Activated T-helper 9 cell treated with anti-CD3 and anti-CD28 coated beads, Interleukin-2, amount 50 U/mL, for 16 hours (primary cell): Measurements from ENCODE around the gene TCAIM.

ENCODE experiments used
- DNase-seq: peaks from one replicate; pipeline ENCODE4 v3.0.0-alpha.2; 2020; ENCODE audit warnings: low read depth

Gene TCAIM, protein sequence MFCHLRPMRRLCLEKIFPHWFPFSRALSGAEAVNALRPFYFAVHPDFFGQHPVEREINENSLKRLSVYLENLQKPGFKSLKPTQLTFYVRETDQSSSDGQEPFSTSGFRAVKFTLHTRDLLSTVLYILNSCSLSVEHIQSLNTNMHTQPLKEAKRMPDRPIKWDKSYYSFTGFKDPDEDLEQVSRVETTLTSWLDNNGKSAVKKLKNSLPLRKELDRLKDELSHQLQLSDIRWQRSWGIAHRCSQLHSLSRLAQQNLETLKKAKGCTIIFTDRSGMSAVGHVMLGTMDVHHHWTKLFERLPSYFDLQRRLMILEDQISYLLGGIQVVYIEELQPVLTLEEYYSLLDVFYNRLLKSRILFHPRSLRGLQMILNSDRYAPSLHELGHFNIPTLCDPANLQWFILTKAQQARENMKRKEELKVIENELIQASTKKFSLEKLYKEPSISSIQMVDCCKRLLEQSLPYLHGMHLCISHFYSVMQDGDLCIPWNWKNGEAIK

DNA sequence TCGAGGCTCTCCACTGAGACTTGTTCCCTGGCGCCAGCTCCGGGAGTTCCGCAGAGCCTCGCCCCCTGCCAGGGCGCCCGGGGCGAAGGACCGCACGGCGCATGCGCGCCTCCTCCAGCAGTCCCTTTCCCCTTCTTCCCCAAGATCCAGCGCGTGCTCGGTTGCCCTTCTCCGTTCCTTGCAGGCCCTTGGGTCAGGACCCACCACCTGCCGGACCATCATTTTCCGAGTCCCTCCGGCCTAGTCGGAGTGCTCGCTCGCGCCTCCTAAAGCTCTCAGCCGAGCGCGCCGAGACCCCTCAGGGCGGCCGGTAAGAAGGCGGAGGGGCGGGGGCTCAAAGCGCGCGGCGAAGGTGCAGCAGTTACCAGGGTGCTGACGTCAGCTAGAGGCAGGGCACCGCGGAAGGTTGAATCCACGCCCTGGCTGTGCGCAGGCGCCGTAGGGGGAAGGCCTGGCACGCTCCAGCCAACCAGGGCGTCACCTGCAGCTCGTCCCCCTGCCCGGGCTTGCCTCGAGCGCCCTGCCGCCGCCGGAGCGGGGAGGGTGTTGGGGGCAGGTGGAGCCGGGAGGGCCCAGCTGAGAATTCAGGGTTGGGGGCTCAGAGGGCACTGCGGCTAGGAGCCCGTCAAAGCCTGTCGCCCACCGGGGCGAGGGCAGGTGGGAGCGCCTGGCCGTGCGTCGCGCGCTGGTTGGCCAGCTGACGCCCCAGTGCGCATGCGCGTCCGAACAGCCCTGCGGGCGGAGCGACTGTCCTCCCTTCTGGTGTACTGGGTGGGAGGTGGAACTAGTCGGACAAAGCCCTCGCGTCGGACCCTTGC, at the start of gene TCAIM:
Gene TCAIM (plus strand): TSS at position 757 of the 818 bp plus-strand sequence. CDS start 16,017 bp downstream, outside the sequence.
- peak; percentile 99 for DNase-seq

DNA sequence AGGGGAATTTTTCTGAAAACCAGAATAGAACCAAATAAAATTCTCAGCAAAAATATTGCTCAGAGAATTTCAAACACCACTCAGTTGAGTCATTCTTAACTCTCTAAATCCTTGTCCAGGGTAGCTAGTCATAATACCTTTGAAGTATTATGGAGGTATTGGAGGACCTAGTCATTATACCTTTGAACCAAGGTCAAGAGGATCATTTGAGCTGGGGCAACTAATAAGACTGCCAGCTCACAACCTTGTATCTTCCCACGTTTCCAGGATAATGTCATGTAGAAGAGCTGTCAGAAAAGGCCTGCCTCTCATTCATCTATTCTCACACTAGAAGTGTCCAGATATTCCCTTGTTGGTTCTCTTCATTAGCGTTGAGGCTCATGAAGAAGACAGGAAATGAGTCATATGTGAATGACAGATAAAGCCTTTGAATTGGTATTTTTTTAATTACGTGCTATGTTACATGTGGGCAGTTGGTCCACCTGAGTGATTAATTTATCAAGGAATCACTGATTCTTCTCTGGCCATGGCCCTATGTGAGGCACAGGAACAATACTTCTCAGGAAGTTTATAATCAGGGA, 48.6 kb upstream of the TCAIM start:
- no peak for DNase-seq

DNA sequence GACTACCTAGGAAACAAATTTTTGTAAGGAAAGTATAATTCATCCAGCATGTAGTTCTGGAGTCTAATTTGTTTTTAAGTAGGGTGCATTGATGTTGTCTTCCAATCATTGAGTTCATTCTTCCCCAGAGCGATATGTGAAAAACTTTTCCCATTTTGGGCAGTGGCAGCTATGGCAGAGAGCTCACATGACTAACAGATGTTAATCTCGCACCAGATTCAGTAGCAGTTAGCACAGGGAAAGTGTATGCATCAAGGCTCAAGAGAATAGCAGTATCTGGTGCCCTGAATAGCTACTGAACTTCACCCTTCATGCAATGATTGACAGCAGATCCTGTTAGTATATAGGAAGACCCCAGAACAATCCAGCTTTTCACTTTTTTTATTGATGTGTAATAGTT, 46.3 kb upstream of the TCAIM start:
- no peak for DNase-seq

DNA sequence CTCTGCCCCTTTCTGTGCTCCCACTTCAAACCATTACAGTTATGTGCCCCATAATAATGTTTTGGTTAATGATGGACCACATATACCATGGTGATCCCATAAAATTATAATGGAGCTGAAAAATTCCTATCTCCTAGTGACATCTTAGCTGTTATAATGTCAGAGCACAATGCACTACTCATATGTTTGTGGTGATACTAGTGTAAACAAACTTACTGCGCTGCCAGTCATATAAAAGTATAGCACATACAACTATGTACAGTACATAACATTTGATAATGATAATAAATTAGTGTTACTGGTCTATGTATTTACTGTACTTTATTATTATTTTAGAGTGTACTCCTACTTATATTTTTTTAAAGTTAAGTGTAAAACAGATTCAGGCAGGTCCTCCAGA, 45.6 kb upstream of the TCAIM start:
- DNase-seq = no peak

DNA sequence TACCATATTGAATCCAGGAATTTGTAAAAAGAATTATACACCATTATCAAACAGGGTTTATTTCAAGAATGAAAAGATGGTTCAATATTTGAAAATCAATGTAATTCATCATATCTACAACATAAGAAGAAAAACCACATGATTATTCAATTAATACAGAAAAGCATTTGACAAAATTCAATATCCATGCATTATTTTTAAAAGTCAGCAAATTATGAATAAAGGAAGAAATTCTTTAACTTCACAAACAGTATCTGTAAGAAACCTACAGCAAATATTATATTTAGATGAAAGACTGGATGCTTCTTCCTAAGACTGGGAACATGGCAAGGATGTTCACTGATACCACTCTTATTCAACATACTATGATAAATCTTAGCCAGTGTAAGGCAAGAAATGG, 41.3 kb upstream of the TCAIM start:
- DNase-seq = no peak

DNA sequence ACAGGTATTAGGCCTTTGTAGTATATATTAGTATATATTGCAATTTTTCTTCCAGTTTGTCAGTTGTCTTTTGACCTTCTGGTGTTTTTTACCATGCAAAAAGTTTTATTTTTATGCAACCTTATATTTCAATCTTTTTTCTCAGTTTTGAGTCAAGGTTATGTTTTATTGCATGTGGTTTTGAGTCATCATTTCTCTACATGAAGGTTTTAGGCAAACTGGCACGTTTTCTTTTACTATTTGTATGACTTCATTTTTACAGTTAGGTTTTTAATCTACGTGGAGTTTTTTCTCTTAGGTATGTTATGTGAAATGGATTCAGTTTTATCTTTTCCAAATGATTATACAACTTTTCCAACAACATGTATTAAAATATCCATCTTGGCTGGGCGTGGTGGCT, 36.8 kb upstream of the TCAIM start:
- DNase-seq = no peak

DNA sequence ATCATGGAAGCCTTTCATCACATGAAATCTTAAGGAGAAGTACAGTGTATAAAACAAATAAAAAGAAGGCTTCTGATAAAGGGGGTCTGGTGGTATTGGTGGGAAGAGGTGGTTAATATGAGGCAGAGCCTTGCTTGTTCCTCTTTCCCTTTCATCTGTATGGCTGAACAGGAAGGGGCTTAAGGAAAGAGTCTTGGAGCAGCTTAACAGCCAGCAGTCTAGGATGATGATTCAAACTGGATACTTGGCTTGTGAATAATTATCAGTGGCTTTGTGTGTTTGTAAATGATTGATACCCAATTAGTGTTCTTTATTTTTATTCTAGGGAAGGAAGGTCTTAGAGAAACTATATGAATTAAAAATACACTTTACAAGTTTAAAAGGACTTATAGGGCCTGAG, 29.1 kb upstream of the TCAIM start:
- no peak for DNase-seq

DNA sequence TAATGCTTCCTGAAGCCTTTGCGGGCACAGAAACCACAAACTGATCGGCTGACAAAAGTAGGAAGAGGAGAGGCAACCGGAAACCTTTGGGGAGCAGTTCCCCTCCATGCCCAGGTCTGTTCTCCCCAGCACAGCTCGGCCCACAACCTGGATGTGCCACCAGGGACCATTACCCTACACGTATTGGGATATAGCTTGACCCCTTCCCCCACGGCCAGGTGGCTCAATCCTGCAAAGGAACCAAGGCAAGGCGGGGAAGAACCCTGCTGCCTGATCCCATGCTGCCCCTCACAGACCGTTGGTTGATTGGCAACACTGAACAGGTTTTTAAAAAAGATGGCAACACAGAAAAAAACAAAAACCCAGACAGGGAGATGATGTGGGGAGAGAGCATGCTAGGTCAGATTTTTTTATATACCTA, 19.7 kb upstream of the TCAIM start:
- DNase-seq = no peak

DNA sequence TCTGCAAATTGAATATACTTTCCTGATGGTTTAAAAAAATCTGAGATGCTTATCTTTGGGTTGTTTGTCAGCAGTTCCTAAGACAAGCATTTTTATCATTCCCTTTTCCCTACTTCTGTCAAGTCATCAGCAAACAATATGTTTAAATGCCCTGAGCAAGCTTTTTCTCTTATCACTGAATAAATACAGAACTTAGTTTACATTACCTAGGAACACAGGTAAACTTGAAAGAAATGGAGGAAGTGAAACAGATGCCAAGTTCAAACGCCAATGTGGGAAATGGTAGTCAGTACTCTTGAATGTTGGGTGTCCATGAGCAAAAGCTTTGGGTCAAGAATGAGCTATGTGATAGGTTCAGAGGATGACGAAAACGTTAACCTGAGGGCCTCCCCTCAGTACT, 17.2 kb upstream of the TCAIM start:
- DNase-seq = no peak

DNA sequence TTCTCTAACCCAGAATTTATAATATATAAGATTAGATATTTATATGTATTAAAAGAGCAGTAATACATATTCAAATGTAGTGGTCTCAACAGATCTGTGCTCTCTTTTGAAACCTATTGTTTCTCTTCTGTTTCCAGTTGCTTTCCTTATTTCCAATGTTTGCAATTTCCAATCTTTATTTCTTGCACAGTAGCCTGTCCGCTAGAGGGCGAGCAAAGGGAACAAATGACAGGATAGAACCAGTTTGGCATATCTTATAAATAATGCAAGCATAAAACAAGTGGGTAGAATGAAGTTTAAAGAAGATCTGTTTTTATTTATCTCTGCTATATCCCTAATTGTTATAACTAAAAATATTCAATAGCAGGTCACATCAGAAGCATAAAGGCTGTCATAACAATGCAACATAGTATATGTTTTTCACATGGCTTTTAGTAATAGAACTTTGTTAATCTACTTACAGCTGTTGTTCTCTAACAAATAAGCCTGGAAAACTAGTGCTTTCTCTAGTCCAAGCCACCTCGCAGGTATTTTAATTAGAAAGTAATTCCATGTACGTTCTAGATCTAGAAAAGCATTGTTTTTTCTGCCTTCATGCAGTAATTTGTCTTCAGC, 15.1 kb upstream of the TCAIM start:
- no peak for DNase-seq

DNA sequence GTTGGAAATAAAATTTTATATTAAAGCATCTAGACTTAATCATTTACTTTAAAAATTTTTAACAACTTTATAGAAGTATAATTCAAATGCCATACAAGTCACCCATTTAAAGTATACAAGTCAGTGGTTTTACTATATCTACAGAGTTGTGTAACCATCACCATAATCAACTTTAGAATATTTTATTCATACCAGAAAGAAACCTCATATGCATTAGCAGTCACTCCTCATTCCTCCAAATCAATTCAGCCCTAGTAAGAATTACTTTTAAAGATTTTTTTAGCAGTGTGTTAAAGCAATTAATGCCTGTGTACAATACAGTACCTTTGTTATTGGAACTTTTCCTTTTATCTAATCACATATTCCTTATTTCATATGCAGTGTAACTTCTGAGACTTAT, 14.0 kb upstream of the TCAIM start:
- no peak for DNase-seq

DNA sequence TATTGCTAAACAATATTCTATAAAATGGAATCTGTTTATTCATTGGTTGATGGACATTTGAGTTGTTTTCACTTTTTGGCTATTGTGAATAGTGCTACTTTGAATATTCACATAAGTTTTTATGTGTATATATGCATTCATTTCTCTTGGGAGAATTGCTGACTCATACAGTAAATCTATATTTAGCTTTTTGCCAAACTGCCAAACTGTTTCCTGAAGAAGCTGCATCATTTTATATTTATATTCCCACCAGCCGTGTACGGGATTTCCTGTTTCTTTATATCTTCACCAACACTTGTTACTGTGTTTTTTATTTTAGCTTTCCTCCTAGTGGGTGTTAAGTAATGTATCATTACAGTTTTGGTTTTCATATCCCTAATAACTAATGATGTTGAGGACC, 12.5 kb upstream of the TCAIM start:
- DNase-seq = no peak

DNA sequence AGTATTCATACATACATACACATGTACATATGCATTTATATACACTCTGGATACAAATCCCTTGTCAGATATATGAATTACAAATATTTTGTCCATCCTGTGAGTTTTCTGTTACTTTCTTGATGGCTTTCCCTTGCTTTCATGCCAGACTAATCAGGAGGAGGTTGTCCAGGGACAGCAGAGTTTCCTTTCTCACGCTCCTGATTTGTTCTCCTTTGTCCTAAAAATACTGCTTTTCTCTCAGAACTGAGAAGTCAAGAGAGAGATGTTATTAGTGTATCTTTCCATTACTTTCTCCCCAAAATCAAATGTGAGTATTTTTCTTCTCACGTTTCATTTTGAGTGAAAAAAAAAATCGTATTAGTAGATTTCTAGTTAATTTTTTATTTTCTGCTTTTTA, 12.1 kb upstream of the TCAIM start:
- no peak for DNase-seq

DNA sequence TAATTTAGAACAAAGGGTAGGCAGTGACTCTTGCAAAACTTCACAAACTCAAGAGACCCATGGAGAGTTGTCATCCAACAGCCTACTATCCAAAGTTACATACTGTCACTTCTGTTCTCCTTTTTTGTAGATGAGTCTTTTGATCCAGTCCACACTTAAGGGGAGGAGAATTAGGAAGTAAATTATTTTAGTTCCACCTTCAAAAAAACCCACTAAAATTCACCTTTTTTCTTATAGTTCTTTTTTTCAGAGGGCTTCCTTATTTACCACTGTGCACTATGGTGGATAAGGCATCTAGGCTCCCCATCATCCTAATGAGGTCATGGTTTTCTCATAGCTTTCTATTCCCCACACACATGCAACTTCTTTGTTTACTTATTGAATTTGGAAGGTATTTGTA, 8.6 kb upstream of the TCAIM start:
- no peak for DNase-seq

DNA sequence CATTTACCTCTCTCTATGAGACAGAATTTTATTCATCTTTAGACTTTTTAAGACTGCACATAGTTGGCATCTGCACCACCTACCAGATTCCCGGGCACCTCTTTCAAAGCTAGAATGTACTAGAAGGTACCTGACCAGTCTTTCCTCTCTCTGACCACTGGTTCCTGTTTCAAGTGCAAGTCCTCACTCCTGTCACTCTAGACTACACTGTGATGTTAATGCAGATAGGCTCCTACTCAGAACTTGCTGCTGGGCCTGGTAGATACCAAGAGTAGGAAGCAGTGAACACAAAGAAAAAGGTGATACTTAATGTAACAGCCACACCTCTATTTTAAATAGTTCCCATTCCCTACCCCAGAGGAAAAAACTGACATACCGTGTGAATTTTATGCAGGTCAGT, 8.1 kb upstream of the TCAIM start:
- no peak for DNase-seq

DNA sequence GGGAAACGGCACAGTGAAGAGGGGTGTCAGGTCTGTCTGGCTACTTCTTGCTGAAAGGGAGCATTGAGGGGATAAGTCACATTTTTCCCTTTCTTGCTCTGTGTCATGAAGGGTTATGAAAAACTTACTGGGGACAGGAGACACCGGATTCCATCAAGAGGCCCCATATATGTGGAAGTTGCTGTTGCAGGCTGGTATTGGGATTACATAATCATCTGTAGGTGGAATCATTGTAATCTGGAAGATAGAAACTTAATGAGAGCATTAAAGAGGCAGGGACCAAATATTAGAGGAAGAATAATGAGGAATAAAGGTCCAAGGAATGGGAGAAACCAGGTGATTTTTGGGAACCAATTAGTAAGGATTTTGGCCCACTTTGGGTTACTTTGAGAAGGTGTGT, 4.2 kb upstream of the TCAIM start:
- no peak for DNase-seq

DNA sequence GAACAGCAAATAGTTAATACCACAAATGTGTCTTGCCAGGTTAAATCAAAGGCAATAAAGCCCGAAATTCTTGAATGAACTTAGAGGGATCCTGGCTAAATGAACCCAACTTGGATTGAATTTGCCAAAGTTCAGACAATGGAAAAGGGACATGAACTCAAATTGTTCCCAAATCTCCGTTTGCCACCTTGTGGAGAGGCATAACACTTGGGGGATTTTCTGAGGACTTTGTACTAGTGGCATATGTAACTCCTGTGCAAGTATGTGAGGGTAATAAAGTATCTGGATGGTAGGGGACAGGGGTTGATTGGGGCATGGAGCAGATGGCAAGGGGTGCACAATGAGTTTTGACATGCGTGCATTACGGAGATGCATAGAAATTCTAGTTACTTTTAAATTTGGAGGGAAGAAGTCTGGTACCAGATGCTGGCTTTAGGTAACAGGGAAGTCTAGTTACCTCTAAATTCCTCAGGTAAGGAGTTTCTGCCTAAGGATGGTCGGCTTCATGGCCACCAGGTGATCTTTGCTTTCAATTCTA, 1.2 kb upstream of the TCAIM start:
- DNase-seq = no peak

DNA sequence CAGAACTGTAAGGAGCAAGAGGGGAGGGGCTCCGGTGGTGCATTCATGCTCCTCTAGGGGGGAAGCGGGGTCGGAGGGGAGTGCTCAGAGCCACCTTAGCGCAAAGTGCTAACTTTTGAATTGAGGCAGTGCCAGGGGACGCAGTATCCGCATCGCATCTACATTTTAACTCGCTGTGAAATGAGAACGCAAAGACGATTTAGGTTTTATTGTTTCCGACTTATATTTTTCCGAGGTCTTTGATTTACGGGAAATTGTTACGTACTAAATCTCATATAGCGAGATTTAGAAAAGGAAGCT, 212 bp downstream of the TCAIM start:
- no peak for DNase-seq

DNA sequence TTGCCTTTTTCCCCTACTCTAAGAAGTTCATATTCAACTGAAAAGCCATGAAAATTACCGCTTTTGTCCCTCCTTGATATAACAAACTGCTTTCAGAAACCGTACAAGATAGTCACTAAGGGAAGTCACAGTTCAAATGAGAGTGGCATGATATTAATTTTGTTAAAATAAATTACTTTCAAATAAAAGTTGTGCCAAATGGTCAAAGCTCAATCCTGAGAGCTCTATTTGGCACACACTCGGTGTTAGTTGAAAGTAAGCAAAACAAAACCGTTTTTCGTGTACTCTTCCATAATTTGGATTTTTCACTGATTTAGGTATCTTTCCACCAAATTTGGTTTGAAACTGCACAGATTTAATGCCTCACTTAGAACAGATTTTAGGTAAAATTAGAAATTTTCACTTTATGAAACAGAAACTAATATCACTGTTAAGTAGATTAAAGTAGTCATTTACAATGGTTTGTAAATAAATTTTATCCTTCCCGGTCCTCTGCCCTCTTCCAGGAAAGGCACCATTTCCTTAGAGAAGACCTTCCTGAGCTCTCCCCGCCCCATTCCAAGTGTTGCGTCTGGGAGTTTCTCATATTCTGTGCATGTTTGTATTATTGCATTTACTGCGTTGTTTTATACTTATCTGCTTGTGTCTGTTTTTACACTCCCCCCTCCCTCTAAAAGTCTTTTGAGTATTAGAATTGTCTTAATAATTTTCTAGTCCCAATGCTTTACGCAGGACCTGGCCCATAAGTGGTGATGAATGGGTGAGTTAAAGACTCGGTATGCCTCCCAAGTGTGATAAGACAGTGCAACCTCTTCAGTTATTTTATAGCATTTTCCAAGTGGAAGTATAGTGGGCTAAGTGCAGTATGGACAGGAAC, 853 bp downstream of the TCAIM start:
- no peak for DNase-seq

DNA sequence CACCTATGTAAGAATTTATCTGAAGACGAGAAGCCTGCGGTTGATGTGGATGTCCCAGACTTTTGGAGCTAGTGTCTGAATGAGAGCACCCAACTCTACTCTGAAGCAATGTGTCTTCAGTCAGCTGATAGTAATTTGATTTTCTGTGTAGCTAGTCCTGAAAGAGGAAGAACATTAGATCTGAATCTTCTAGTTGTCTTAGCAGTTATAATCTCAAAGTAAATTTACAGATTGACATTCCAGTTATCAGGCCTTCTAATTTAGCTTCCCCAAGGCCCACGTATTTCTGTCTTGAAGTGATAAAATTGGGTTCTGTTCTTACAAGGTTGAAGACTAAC, 1.5 kb downstream of the TCAIM start:
- no peak for DNase-seq

DNA sequence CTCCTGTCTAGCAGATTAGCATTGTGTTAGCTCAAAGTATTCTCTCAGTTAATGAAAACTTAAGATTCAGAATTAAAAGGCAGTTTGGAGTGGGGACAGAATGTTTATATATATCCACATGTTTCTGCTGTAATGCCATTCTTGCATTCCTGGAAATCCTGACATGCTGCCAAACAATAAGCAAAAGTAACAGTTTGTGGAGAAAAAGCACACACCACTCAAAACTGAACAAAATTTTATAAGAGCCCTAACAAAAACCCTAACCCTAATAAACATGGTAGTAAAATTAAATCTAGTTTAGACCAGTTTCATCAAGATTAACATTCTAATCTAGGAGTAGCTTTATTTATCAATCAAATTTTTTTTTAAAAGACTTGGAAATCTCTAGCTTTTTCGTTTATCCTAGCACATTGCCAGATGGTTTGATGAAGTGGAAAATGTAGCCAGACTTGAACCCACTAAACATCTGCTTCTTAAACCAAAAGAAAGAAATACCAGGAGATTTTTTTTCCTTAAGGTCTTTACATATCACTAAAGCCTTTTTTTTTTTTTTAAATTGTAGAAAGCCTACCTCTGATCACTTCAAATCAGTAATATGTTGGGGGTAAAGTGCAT, 3.7 kb downstream of the TCAIM start:
- no peak for DNase-seq
